KMS-11 (cell line): Measurements from ENCODE around the gene TSPAN15.
"Not testable (repeated sequence)": the region's sequence is repeated elsewhere in the genome, so short reads cannot be mapped to it uniquely, and the experiment has no call there.

ENCODE experiments used
- H2AFZ ChIP-seq: fragments of 200-600 bp; sonication (generic); 2 replicates; pipeline ENCODE4 v1.6.1; 2016; ENCODE audit warnings: antibody characterized with exemption, mixed run types, low read depth
- H3K27ac ChIP-seq: fragments of 200-600 bp; sonication (generic); 2 replicates; pipeline ENCODE4 v1.6.1; 2016; ENCODE audit warnings: mild to moderate bottlenecking, mixed run types
- H3K27me3 ChIP-seq: fragments of 200-600 bp; sonication (generic); 2 replicates; pipeline ENCODE4 v1.6.1; 2017; ENCODE audit warnings: mild to moderate bottlenecking, low read depth, mixed run types, moderate library complexity; ENCODE audit not compliant: insufficient read depth
- H3K36me3 ChIP-seq: fragments of 200-600 bp; sonication (generic); 2 replicates; pipeline ENCODE4 v1.6.1; 2017; ENCODE audit warnings: mild to moderate bottlenecking, mixed run types; ENCODE audit not compliant: insufficient read depth
- H3K4me1 ChIP-seq: fragments of 200-600 bp; sonication (generic); 2 replicates; pipeline ENCODE4 v1.6.1; 2016; ENCODE audit warnings: mild to moderate bottlenecking, low read depth, mixed run types; ENCODE audit not compliant: poor library complexity, severe bottlenecking
- H3K4me2 ChIP-seq: fragments of 200-600 bp; sonication (generic); 2 replicates; pipeline ENCODE4 v1.7.0; 2016; ENCODE audit warnings: mild to moderate bottlenecking, mixed run types
- H3K4me3 ChIP-seq: fragments of 200-600 bp; sonication (generic); IDR thresholded peaks from 2 replicates; pipeline ENCODE4 v1.6.1; 2017; ENCODE audit warnings: low read depth, low read length, mixed read lengths; ENCODE audit not compliant: insufficient read depth
- H3K79me2 ChIP-seq: fragments of 200-600 bp; sonication (generic); 2 replicates; pipeline ENCODE4 v1.6.1; 2016; ENCODE audit warnings: low read depth, mixed run types; ENCODE audit not compliant: insufficient read depth
- H3K9ac ChIP-seq: fragments of 200-600 bp; sonication (generic); 2 replicates; pipeline ENCODE4 v1.6.1; 2016; ENCODE audit warnings: mild to moderate bottlenecking, mixed run types
- H4K20me1 ChIP-seq: fragments of 200-600 bp; sonication (generic); 2 replicates; pipeline ENCODE4 v1.6.1; 2016; ENCODE audit warnings: mild to moderate bottlenecking, mixed run types; ENCODE audit not compliant: insufficient read depth
- CTCF ChIP-seq: fragments of 200-600 bp; sonication (generic); conservative IDR thresholded peaks from 2 replicates; pipeline ENCODE4 v1.6.1; 2017; ENCODE audit warnings: low read depth, mild to moderate bottlenecking, antibody characterized with exemption, low read length, moderate library complexity, mixed read lengths

TSPAN15 gene

GRCh38 chr10:69481811-69482524 lies 30.7 kb downstream of the TSPAN15 start:
- Histone ChIP-seq H3K9ac (no peak overlapping the region), H3K4me3 (no peak overlapping the region), H3K79me2 (no peaks in the 10 kb centered on the region), H3K36me3 (no peaks in the 10 kb centered on the region), H3K27me3 (no peaks in the 10 kb centered on the region), H3K4me1 (no peaks in the 10 kb centered on the region), H3K27ac (no peak overlapping the region), H4K20me1 (no peaks in the 10 kb centered on the region), H2AFZ (no peak overlapping the region), H3K4me2 (no peak overlapping the region)
- TF ChIP-seq CTCF = no peak

DNA sequence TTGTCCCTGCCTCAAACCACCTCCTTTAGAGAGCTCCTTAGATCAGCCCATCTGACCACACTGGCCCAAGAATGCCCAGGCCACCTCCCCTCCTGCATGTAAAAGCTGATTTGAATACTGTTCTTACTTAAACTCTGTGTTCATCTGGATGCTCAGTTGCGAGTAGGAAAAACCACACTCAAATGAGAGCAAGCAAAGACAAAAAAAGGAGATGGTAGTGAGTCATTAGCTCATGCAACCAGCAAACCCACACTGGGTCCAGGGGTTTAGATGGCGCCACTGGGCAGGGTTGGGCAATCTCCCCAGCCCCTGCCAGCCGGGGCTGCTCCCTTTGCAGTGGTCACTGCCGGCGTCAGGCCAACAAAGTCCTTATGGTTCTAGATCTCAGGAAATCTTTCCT lies 32.7 kb downstream of the TSPAN15 start:
- no peak for TF ChIP-seq CTCF
- Histone ChIP-seq H3K79me2 (no peaks in the 10 kb centered on the region), H4K20me1 (no peaks in the 10 kb centered on the region), H3K36me3 (no peaks in the 10 kb centered on the region), H2AFZ (no peak overlapping the region), H3K4me3 (no peak overlapping the region), H3K4me1 (no peaks in the 10 kb centered on the region), H3K4me2 (no peak overlapping the region), H3K9ac (no peak overlapping the region), H3K27ac (no peak overlapping the region), H3K27me3 (no peaks in the 10 kb centered on the region)

GRCh38 chr10:69484736-69485135 lies 33.5 kb downstream of the TSPAN15 start:
- H3K4me1 ChIP-seq = no peaks in the 10 kb centered on the region
- no peak overlapping the region for H3K27ac ChIP-seq
- no peaks in the 10 kb centered on the region for H3K79me2 ChIP-seq
- no peaks in the 10 kb centered on the region for H3K36me3 ChIP-seq
- no peaks in the 10 kb centered on the region for H4K20me1 ChIP-seq
- H2AFZ ChIP-seq = no peak overlapping the region
- H3K9ac ChIP-seq = no peak overlapping the region
- H3K4me2 ChIP-seq = no peak overlapping the region
- no peaks in the 10 kb centered on the region for H3K27me3 ChIP-seq
- TF ChIP-seq CTCF = no peak
- H3K4me3 ChIP-seq = no peak overlapping the region

- H3K4me1 ChIP-seq = no peaks in the 10 kb centered on the region
- no peaks in the 10 kb centered on the region for H3K36me3 ChIP-seq
- no peak overlapping the region for H3K9ac ChIP-seq
- no peak overlapping the region for H3K4me3 ChIP-seq
- no peak overlapping the region for H3K4me2 ChIP-seq
- H3K79me2 ChIP-seq = no peaks in the 10 kb centered on the region
- H3K27ac ChIP-seq = no peak overlapping the region
- TF ChIP-seq CTCF = no peak
- no peaks in the 10 kb centered on the region for H3K27me3 ChIP-seq
- H4K20me1 ChIP-seq = no peaks in the 10 kb centered on the region
- H2AFZ ChIP-seq = no peak overlapping the region
These were observed 35.9 kb downstream of the TSPAN15 start for GRCh38 chr10:69486922-69487730.

DNA sequence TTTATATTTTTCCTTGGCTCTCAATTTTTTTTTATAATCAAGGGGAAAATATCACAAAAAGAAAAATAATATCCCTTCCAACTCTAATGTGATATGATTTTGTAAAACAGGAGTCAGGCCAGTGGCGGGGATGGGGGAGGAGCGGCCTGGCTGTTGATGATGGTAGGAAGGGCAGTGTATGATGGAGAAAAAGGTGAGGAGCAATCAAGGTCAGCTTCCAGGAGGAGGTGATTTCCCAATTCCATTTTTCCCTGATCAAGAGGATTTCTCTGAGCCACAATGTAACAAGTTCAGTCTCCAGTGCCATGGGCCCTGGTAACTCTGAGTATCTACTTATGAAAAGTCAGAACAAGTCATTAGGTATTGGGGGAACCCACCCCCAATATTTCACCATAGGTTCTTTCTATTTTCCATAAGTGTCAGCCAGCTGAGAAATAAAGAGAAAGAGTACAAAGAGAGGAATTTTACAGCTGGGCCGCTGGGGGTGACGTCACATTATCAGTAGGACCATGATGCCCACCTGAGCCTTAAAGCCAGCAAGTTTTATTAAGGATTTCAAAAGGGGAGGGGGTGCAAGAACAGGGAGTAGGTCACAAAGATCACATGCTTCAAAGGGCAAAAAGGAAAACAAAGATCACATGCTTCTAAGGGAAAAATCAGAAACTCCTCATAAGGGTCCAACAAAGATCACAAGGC lies 37.0 kb downstream of the TSPAN15 start:
- H3K4me3 ChIP-seq, H3K27me3 ChIP-seq, H2AFZ ChIP-seq, H4K20me1 ChIP-seq, H3K4me1 ChIP-seq, H3K36me3 ChIP-seq, H3K9ac ChIP-seq, H3K79me2 ChIP-seq, H3K4me2 ChIP-seq, H3K27ac ChIP-seq: not testable (repeated sequence)

GRCh38 chr10:69488856-69489255 lies 37.6 kb downstream of the TSPAN15 start:
- H2AFZ ChIP-seq, H4K20me1 ChIP-seq, H3K36me3 ChIP-seq, H3K79me2 ChIP-seq, H3K27ac ChIP-seq, H3K9ac ChIP-seq, H3K4me1 ChIP-seq, H3K4me3 ChIP-seq, H3K4me2 ChIP-seq, H3K27me3 ChIP-seq: not testable (repeated sequence)
